ENCODE results near the gene HCFC2.

Gene HCFC2

GRCh38 chr12:104133321-104133720 lies 69.0 kb downstream of the HCFC2 start:
- peaks cover 10% of the 10 kb centered on the region; the same call in 1 of the 2 replicates for H3K36me3 ChIP-seq
- H3K27me3 ChIP-seq: no peaks in the 10 kb centered on the region
- no peak overlapping the region for H3K4me3 ChIP-seq (ENCODE audit: low read depth, low read length)
- no peak for DNase-seq
- TF ChIP-seq CTCF (IDR thresholded peaks at IDR 0.05; ENCODE audit: low read depth, low read length): no peak
- H3K4me1 ChIP-seq: peaks cover 17% of the 10 kb centered on the region
- H3K9me3 ChIP-seq: no peaks in the 10 kb centered on the region

- no peaks in the 10 kb centered on the region for H3K27me3 ChIP-seq
- H3K9me3 ChIP-seq: no peaks in the 10 kb centered on the region
- TF ChIP-seq CTCF (IDR thresholded peaks at IDR 0.05; ENCODE audit: low read depth, low read length): no peak
- no peak overlapping the region for H3K4me3 ChIP-seq (ENCODE audit: low read depth, low read length)
- peaks cover 7% of the 10 kb centered on the region; the same call in 1 of the 2 replicates for H3K36me3 ChIP-seq
- DNase-seq: no peak
- H3K4me1 ChIP-seq: peaks cover 17% of the 10 kb centered on the region
These were observed 69.5 kb downstream of the HCFC2 start for GRCh38 chr12:104133866-104134265.

- H3K9me3 ChIP-seq: no peaks in the 10 kb centered on the region
- TF ChIP-seq CTCF (IDR thresholded peaks at IDR 0.05; ENCODE audit: low read depth, low read length): no peak
- H3K36me3 ChIP-seq: peaks cover 6% of the 10 kb centered on the region; the same call in 1 of the 2 replicates
- peaks cover 17% of the 10 kb centered on the region for H3K4me1 ChIP-seq
- no peak for DNase-seq
- no peak overlapping the region for H3K4me3 ChIP-seq (ENCODE audit: low read depth, low read length)
- H3K27me3 ChIP-seq: no peaks in the 10 kb centered on the region
These were observed 70.6 kb downstream of the HCFC2 start for GRCh38 chr12:104134882-104135281.

GRCh38 chr12:104136577-104136976 lies 72.2 kb downstream of the HCFC2 start:
- Histone ChIP-seq H3K4me3 (ENCODE audit: low read depth, low read length) (peak overlapping the region; percentile 91), H3K9me3 (no peaks in the 10 kb centered on the region), H3K27me3 (no peaks in the 10 kb centered on the region), H3K36me3 (0 out of 2 replicates have a peak, but pooled peaks cover 4% of the 10 kb centered on the region), H3K4me1 (peaks cover 13% of the 10 kb centered on the region)
- no peak for TF ChIP-seq CTCF (IDR thresholded peaks at IDR 0.05; ENCODE audit: low read depth, low read length)
- no peak for DNase-seq

- H3K4me3 ChIP-seq (ENCODE audit: low read depth, low read length): peak overlapping the region; percentile 91
- no peaks in the 10 kb centered on the region for H3K36me3 ChIP-seq
- no peaks in the 10 kb centered on the region for H3K27me3 ChIP-seq
- no peaks in the 10 kb centered on the region for H3K9me3 ChIP-seq
- peak; percentile 34 for DNase-seq
- peaks cover 7% of the 10 kb centered on the region for H3K4me1 ChIP-seq
- TF ChIP-seq CTCF (IDR thresholded peaks at IDR 0.05; ENCODE audit: low read depth, low read length): no peak
These were observed 72.9 kb downstream of the HCFC2 start for GRCh38 chr12:104137001-104137901.
